HEK293T (cell line): ENCODE measurements around the gene CCDC182.

Experiments used
- CTCF ChIA-PET: fragments of 350-600 bp; formaldehyde crosslinking; extraction: SDS; loops from one replicate; lab custom pipeline; 2021; ENCODE audit warnings: antibody characterized with exemption, inconsistent platforms; lab: Yijun Ruan, JAX
- POLR2A ChIA-PET: fragments of 350-600 bp; formaldehyde crosslinking; extraction: SDS; loops from one replicate; lab custom pipeline; 2020; ENCODE audit warnings: antibody characterized with exemption, inconsistent platforms; lab: Yijun Ruan, JAX
- DNase-seq: peaks from one replicate; pipeline ENCODE4 v3.0.0; 2012; ENCODE audit warnings: mixed read lengths; ENCODE audit errors: extremely low spot score
- ARNT ChIP-seq: fragments of 450-650 bp; IDR thresholded peaks from 2 replicates; pipeline ENCODE4 v1.6.1; 2017; ENCODE audit warnings: mild to moderate bottlenecking
- BHLHE40 ChIP-seq: fragments of 450-650 bp; IDR thresholded peaks from 2 replicates; pipeline ENCODE4 v1.6.1; 2016; ENCODE audit warnings: mild to moderate bottlenecking, moderate library complexity, borderline replicate concordance
- CTBP1 ChIP-seq: fragments of 450-650 bp; IDR thresholded peaks from 2 replicates; pipeline ENCODE4 v1.6.1; 2016; ENCODE audit warnings: borderline replicate concordance
- ELF4 ChIP-seq: fragments of 450-650 bp; IDR thresholded peaks from 2 replicates; pipeline ENCODE4 v1.6.1; 2017; ENCODE audit warnings: antibody characterized with exemption
- FOXA1 ChIP-seq: fragments of 450-650 bp; IDR thresholded peaks from 2 replicates; pipeline ENCODE4 v1.6.1; 2016; ENCODE audit warnings: mild to moderate bottlenecking
- FOXK2 ChIP-seq: fragments of 450-650 bp; IDR thresholded peaks from 2 replicates; pipeline ENCODE4 v1.6.1; 2016; ENCODE audit warnings: mild to moderate bottlenecking
- FOXM1 ChIP-seq: fragments of 450-650 bp; IDR thresholded peaks from 2 replicates; pipeline ENCODE4 v1.6.1; 2017; ENCODE audit warnings: mild to moderate bottlenecking, borderline replicate concordance
- HDGF ChIP-seq: fragments of 450-650 bp; IDR thresholded peaks from 2 replicates; pipeline ENCODE4 v1.6.1; 2017; ENCODE audit warnings: antibody characterized with exemption, borderline replicate concordance
- L3MBTL2 ChIP-seq: fragments of 450-650 bp; conservative IDR thresholded peaks from 2 replicates; pipeline ENCODE4 v1.6.1; 2016; ENCODE audit warnings: mild to moderate bottlenecking
- LEF1 ChIP-seq: fragments of 450-650 bp; IDR thresholded peaks from 2 replicates; pipeline ENCODE4 v1.6.1; 2017; ENCODE audit warnings: mild to moderate bottlenecking, borderline replicate concordance
- NFRKB ChIP-seq: fragments of 450-650 bp; IDR thresholded peaks from 2 replicates; pipeline ENCODE4 v1.6.1; 2016; ENCODE audit warnings: mild to moderate bottlenecking, moderate library complexity
- PKNOX1 ChIP-seq: fragments of 450-650 bp; IDR thresholded peaks from 2 replicates; pipeline ENCODE4 v1.6.1; 2016
- SP1 ChIP-seq: fragments of 450-650 bp; IDR thresholded peaks from 2 replicates; pipeline ENCODE4 v1.6.1; 2017
- SUZ12 ChIP-seq: fragments of 450-650 bp; IDR thresholded peaks from 2 replicates; pipeline ENCODE4 v1.6.1; 2016; ENCODE audit warnings: mild to moderate bottlenecking
- TARDBP ChIP-seq: fragments of 450-650 bp; IDR thresholded peaks from 2 replicates; pipeline ENCODE4 v1.6.1; 2016
- ZNF384 ChIP-seq: fragments of 450-650 bp; IDR thresholded peaks from 2 replicates; pipeline ENCODE4 v1.6.1; 2016

Gene CCDC182

GRCh38 chr17:57721967-57722703, 23.0 kb downstream of the CCDC182 start:
- ChIA-PET CTCF (interaction anchor here (1.3 kb wide), 1 partner anchor 25 kb away, joined by 4 read pairs; no protein-coding TSS in a partner anchor), POLR2A (no interaction called here)
- TF ChIP-seq L3MBTL2, result no peak
- no peak for TF ChIP-seq TARDBP
- no peak for TF ChIP-seq SUZ12
- no peak for TF ChIP-seq LEF1
- no peak for TF ChIP-seq CTBP1
- no peak for TF ChIP-seq FOXK2
- no peak for TF ChIP-seq PKNOX1
- no peak for TF ChIP-seq ZNF384
- no peak for TF ChIP-seq SP1
- no peak for TF ChIP-seq ARNT
- no peak for TF ChIP-seq BHLHE40
- TF ChIP-seq FOXA1, result no peak
- no peak for TF ChIP-seq ELF4
- no peak for TF ChIP-seq FOXM1
- TF ChIP-seq NFRKB, result no peak
- TF ChIP-seq HDGF, result no peak
- DNase-seq, result no peak

- CTCF ChIA-PET, result interaction anchor here (0.6 kb wide), 2 partner anchors 27 to 125 kb away, joined by 3 to 4 read pairs; no protein-coding TSS in a partner anchor
- POLR2A ChIA-PET, result no interaction called here
- TF ChIP-seq FOXM1, result no peak
- no peak for TF ChIP-seq TARDBP
- TF ChIP-seq CTBP1, result no peak
- TF ChIP-seq SP1, result no peak
- no peak for TF ChIP-seq ARNT
- TF ChIP-seq BHLHE40, result no peak
- TF ChIP-seq HDGF, result no peak
- TF ChIP-seq L3MBTL2, result no peak
- TF ChIP-seq ELF4, result no peak
- TF ChIP-seq FOXK2, result no peak
- no peak for DNase-seq
Observed at GRCh38 chr17:57720386-57721035, 24.6 kb downstream of the CCDC182 start.

GRCh38 chr17:57718878-57719277, 26.2 kb downstream of the CCDC182 start:
- no peak for DNase-seq
- ChIA-PET CTCF (interaction anchor here (0.8 kb wide), 1 partner anchor 47 kb away, joined by 5 read pairs; no protein-coding TSS in a partner anchor), POLR2A (no interaction called here)
- TF ChIP-seq FOXM1, result no peak
- TF ChIP-seq PKNOX1, result no peak
- no peak for TF ChIP-seq ZNF384
- TF ChIP-seq TARDBP, result no peak
- no peak for TF ChIP-seq BHLHE40
- no peak for TF ChIP-seq L3MBTL2
- TF ChIP-seq FOXA1, result no peak
- no peak for TF ChIP-seq FOXK2
- TF ChIP-seq SP1, result no peak
- no peak for TF ChIP-seq ARNT
- no peak for TF ChIP-seq CTBP1
- TF ChIP-seq HDGF, result no peak
- TF ChIP-seq NFRKB, result no peak

GRCh38 chr17:57715981-57716380, 29.1 kb downstream of the CCDC182 start:
- ChIA-PET POLR2A (no interaction called here), CTCF (no interaction called here)
- TF ChIP-seq SUZ12 (no peak), FOXA1 (no peak), NFRKB (no peak), TARDBP (no peak), BHLHE40 (no peak), HDGF (no peak), L3MBTL2 (no peak), CTBP1 (no peak), LEF1 (no peak), FOXM1 (no peak), ZNF384 (no peak), PKNOX1 (no peak), ARNT (no peak), FOXK2 (no peak)
- DNase-seq, result no peak

- TF ChIP-seq FOXK2 (no peak), SUZ12 (no peak), SP1 (no peak), NFRKB (no peak), ELF4 (no peak), L3MBTL2 (no peak), FOXA1 (no peak)
- ChIA-PET CTCF (no interaction called here), POLR2A (no interaction called here)
- no peak for DNase-seq
Observed at GRCh38 chr17:57714665-57715180, 30.4 kb downstream of the CCDC182 start.
